HG03457 (cell line): ENCODE data around the gene OXGR1.
"Not testable (repeated sequence)": the region's sequence is repeated elsewhere in the genome, so short reads cannot be mapped to it uniquely, and the experiment has no call there.

ENCODE experiments used
- ATAC-seq: cut with Tn5 transposase; IDR thresholded peaks from one replicate; pipeline ENCODE4 v1.9.1; 2021; ENCODE audit warnings: moderate number of reproducible peaks; ENCODE audit not compliant: unreplicated experiment

The OXGR1 gene

DNA sequence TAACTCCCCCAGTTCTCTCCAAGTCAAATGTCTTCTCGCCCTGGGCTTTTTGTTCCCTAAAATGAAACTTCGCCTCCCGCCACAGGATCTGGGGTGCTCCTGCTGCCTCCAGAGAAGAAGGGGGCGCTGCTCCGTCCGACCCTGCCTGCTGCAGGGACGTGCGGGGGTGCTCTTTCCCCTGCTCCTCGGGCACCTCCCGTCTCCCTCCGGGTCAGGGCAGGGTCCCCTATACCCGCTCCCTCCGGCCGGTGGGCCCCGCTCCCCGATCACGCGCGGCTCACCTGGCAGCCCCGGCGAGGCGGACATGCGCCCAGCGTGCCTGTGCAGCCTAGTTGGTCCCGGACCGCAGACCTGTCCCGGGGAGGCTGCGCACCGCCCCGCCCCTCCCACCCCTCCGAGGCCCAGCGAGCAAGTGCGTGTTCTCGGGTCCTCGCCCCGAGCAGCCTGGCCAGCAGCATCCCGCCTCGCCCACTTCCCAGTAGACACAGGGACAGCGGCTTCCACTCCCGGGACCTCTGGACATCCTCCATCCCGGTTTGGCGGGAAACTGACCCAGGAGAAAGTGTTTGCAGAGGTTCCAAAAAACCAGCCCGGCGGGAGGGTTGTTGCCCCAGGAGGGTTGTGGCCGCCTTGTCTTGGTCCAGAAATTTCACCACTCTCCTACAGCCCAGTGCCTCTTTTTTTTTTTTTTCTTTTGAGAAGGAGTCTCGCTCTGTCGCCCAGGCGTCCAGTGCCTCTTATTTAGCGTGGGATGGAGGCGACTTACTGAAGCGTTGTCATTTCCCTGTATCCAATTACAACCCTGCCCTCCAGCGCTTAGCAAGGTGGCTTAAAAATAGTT is at the start of gene OXGR1:
TSS of gene OXGR1 (minus strand) at position 460 of the 841 bp plus-strand sequence. CDS start 6,717 bp downstream, outside the sequence.
- ATAC-seq, result no peak

GRCh38 chr13:97043302-97043701 is 49.0 kb upstream of the OXGR1 start:
- ATAC-seq, result no peak

- no peak for ATAC-seq
Measured at GRCh38 chr13:97030705-97031452, 36.6 kb upstream of the OXGR1 start.

GRCh38 chr13:97028441-97029299 is 34.4 kb upstream of the OXGR1 start:
- ATAC-seq, result no peak

DNA sequence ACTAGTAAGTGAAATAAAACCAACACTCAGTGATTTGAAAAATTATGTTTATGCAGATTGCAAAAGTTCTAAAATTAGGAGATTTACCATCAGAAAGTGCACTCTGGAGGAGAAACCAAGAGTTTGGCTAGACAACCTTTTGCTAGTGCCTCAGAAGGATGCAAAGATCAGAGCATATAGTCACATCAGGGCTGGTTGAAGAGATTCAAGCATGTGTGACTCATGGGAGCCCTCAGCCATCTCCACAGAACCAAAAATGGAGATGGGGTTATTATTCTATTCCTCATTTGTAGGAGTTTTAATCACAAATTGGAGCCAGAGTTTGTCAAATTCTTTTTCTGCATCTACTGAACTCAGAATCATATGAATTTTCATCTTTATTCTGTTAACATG is 32.9 kb upstream of the OXGR1 start:
- ATAC-seq, result no peak

DNA sequence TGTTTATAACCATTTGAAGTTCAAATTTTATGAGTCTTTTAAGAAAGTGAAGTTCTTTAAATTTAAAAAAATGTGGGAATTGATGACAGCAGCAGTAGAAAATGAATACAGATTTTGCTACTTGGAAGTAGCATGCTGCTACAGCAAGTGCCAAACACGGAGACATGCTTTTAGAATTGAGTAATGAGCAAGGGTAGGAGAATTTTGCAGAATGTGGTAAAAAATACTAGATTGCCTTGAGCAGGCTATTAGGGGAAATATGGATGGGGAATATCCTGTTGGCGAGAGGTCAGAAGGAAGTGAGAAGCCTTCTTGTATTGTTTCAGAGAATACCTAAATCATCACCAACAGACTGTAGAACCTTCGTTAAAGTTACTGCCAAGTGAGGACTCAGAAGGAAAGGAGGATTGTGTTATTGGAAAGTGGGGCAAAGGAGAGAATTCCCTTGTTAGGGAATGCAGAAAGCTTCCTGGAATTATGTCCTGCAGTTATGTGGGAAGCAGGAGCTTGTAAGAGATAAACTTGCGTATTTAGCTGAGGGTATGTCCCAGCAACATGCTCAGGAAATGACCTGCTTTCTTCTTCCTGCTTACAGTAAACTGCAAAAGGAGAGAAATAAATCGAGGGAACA is 32.4 kb upstream of the OXGR1 start:
- ATAC-seq, result no peak

DNA sequence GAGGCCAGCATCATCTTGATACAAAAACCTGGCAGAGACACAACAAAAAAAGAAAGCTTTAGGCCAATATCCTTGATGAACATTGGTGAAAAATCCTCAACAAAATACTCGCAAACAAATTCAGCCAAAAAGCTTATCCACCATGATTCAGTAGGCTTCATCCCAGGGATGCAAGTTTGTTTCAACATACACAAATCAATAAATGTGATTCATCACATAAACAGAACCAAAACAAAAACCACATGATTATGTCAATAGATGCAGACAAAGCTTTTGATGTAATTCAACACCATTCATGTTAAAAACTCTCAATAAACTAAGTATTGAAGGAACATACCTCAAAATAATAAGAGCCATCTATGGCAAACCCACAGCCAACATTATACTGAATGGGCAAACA is 29.5 kb upstream of the OXGR1 start:
- not testable (repeated sequence) for ATAC-seq

- ATAC-seq, result no peak
Measured at GRCh38 chr13:97023117-97023516, 28.8 kb upstream of the OXGR1 start.

DNA sequence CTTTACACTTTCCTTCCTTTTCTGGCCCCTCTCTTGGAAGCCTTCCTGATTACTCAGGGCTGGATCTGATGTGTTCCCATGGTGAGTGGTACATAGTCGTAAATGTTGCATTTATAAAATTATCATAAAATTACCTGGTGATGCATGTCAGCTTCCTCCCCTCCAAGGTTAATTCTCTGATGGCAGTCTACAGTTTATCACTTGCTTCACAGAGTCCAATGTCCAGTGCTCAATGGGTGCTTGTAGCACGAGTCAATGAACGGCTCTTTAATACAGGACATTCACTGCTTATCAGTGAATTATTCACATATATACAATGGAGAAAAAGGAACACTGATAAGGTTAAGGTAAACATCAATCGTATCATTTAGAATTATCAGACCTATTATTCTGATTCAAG is 27.0 kb upstream of the OXGR1 start:
- no peak for ATAC-seq

GRCh38 chr13:97020689-97021240 is 26.5 kb upstream of the OXGR1 start:
- ATAC-seq, result no peak

DNA sequence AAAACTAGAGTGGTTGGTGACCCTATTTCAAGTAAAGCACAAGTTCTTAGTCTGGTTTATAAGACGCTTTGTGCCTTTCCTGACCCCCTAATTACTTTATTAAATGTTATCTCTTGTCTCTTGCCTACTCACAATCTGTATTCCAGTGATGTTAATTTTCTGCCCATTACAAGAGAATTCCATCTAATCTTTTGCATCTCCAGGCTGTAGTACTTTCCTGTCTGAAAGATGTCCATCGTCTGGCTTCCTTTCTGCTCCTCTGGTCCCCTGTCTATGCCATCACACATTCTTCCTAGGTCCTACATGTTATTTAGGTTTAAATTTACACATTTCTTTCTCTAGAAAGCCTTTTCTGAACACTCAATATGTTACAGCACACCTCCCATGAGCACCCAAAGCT is 25.9 kb upstream of the OXGR1 start:
- no peak for ATAC-seq

DNA sequence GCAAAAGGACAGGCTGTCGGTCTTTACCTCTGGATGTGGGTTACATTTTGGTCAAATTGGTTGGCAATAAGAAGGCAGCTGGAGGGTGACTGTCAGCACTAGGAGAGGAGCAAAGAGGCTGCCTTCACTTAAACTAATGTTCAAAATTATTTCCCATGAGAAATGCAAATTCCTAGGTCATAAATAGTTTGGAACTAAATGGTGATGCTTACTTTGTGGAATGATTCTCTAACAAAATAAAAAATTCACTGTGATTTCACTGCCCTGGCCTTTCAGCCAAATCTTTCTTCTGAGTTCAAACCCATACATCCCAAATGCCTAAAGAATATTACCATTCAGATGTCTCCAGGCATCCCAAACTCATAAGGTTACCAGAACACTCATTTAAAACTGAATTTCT is 25.0 kb upstream of the OXGR1 start:
- no peak for ATAC-seq

GRCh38 chr13:97018029-97018819 is 23.9 kb upstream of the OXGR1 start:
- peak; percentile 89 for ATAC-seq

DNA sequence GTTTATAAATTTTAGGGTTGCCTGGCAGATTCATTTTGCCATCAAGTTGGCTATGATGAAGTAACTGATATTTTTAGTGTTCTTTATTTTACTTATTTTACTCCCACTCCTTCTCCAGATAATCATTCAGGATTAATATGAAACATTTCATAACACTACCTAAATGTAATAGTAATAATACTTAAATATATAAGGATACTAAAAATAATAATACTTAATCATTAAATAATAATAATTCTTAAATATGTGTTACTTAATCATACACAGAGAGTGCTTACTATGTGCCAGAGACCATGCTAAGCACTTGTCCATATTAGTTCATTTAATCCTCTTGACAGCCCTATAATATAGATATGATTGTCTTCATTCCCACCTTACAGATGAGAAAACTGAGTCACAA is 23.0 kb upstream of the OXGR1 start:
- no peak for ATAC-seq

- no peak for ATAC-seq
Measured at GRCh38 chr13:97015661-97016350, 21.5 kb upstream of the OXGR1 start.

DNA sequence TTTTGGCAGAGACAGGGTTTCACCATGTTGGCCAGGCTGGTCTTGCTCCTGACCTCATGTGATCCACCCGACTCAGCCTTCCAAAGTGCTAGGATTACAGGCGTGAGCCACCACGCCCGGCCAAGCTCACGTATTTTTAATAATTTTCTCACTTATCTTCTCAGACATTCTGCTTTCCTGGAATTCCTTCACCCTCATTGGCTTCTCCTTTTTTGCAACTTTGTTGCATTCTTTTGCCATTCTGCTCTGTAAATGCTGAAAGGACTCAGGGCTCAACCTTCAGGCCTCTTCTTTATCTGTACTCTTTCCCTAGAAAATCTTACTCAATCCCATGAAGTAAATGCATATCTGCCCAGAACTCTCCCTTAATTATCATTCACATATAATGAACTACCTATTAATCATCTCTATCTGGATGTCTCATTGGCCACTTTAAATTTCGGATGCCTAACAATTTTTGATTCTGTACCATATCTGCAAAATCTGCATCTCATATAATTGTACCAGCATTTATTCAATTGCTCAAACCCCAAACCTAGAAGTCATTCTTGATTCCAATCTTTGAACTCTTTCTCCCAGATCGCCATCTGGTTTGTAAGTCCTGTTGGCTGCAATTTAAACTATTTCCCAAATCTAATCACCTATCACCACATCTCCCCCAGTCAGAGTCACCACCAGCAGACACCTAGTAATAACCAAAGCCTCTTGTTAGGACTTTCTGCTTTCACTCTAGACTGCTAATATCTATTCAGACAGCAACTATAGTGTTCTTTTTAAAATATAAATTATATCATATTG is 18.2 kb upstream of the OXGR1 start:
- ATAC-seq, result no peak

DNA sequence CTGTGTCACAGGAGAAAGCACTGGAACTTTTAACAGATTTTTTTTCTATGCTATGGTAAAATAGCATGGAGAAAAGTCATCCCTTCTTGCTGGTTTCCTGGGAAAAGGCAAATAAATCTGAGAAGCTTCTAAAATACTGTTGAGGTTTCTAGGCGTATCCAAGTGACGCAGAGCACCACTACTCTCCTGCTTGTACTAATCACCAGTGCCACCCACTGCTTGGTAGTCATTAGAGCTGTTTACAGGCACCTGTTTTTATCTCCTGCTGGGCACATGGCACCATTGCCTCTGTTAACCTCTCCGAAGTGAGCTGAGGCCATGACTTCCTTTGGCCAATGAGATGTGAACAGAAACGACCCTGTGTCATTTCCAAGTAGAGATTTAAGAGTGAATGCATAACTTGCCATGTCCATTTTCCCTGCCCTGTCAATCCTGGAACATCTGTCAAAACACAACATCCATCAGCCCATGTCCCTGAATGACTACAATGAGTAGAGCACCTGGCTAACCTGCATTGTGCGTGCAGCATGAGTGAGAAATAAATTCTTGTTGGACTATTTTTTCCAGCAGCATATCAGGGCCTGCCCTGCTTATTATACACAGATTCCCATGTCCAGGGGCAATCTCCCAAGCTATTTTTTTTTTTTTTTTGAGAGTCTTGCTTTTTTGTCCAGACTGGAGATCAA is 17.3 kb upstream of the OXGR1 start:
- no peak for ATAC-seq

DNA sequence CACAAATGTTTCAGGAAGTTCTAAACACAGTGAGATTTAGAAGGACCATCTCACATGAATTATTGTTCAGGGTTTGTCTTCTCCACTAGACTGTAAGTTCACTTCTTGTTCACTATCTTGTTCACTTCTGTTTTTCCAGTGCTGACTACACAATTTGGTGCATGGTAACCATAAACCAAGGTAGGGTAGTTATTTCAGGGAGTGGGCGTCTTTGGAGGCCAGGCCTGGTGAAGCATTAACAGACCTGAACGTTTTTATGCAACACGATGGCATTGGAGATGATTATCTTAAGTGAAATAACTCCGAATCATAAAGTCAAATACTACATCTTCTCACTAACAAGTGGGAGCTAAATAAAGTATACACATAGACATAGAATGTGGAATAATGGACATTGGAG is 14.4 kb upstream of the OXGR1 start:
- no peak for ATAC-seq
